ENCODE measurements around the gene SLC2A9.

Gene SLC2A9

GRCh38 chr4:10045481-10045880, 24.2 kb upstream of the SLC2A9 start:
- DNase-seq (ENCODE audit: low spot score), result no peak

- DNase-seq (ENCODE audit: low spot score), result no peak
Observed at GRCh38 chr4:10041036-10041435, 19.7 kb upstream of the SLC2A9 start.

GRCh38 chr4:10040049-10040892, 19.0 kb upstream of the SLC2A9 start:
- no peak for DNase-seq (ENCODE audit: low spot score)

- no peak for DNase-seq (ENCODE audit: low spot score)
Observed at GRCh38 chr4:10036807-10037342, 15.6 kb upstream of the SLC2A9 start.

GRCh38 chr4:10035130-10035529, 13.8 kb upstream of the SLC2A9 start:
- DNase-seq (ENCODE audit: low spot score), result no peak

GRCh38 chr4:10034612-10035104, 13.4 kb upstream of the SLC2A9 start:
- DNase-seq (ENCODE audit: low spot score), result no peak

- DNase-seq (ENCODE audit: low spot score), result no peak
Observed at GRCh38 chr4:10034136-10034535, 12.8 kb upstream of the SLC2A9 start.

- DNase-seq (ENCODE audit: low spot score), result no peak
Observed at GRCh38 chr4:10033191-10033881, 12.0 kb upstream of the SLC2A9 start.

- no peak for DNase-seq (ENCODE audit: low spot score)
Observed at GRCh38 chr4:10032625-10033024, 11.3 kb upstream of the SLC2A9 start.

- DNase-seq (ENCODE audit: low spot score), result no peak
Observed at GRCh38 chr4:10031668-10032590, 10.6 kb upstream of the SLC2A9 start.

- no peak for DNase-seq (ENCODE audit: low spot score)
Observed at GRCh38 chr4:10030972-10031667, 9.8 kb upstream of the SLC2A9 start.

GRCh38 chr4:10029403-10029802, 8.1 kb upstream of the SLC2A9 start:
- no peak for DNase-seq (ENCODE audit: low spot score)

- no peak for DNase-seq (ENCODE audit: low spot score)
Observed at GRCh38 chr4:10028910-10029309, 7.6 kb upstream of the SLC2A9 start.

- no peak for DNase-seq (ENCODE audit: low spot score)
Observed at GRCh38 chr4:10026485-10026884, 5.2 kb upstream of the SLC2A9 start.

- DNase-seq (ENCODE audit: low spot score), result no peak
Observed at GRCh38 chr4:10025230-10025806, 4.0 kb upstream of the SLC2A9 start.

GRCh38 chr4:10024303-10024702, 3.0 kb upstream of the SLC2A9 start:
- DNase-seq (ENCODE audit: low spot score), result no peak

- no peak for DNase-seq (ENCODE audit: low spot score)
Observed at GRCh38 chr4:10023806-10024205, 2.5 kb upstream of the SLC2A9 start.

GRCh38 chr4:10023050-10023419, 1.7 kb upstream of the SLC2A9 start:
- DNase-seq (ENCODE audit: low spot score), result no peak

- DNase-seq (ENCODE audit: low spot score), result no peak
Observed at GRCh38 chr4:10022346-10023049, 1.2 kb upstream of the SLC2A9 start.

GRCh38 chr4:10021653-10022023, 341 bp upstream of the SLC2A9 start:
- DNase-seq (ENCODE audit: low spot score), result no peak

Data from CD4-positive, alpha-beta T cell treated with Interleukin-6 at 100 ng/mL for 8 hours (primary cell).